ENCODE measurements around the gene IFI27L1. TPM values are rescaled to one million over a fixed set of nuclear protein-coding genes. Genes with fewer than 3 reads are reported as not detected.

Gene IFI27L1
- total RNA-seq, 1 donor: 9.8 TPM

- TF ChIP-seq CTCF (IDR thresholded peaks at IDR 0.05; ENCODE audit: extremely low read depth, low read depth, low read length): peak; percentile 38
- Histone ChIP-seq H3K4me2 (ENCODE audit: insufficient read depth, low read length) (no peak overlapping the region), H4K20me1 (ENCODE audit: insufficient read depth, low read length) (no peaks in the 10 kb centered on the region), H3K4me3 (ENCODE audit: insufficient read depth, low read length) (no peak overlapping the region), H3K36me3 (ENCODE audit: insufficient read depth, low read length) (no peaks in the 10 kb centered on the region), H3K79me2 (ENCODE audit: insufficient read depth, low read length) (no peaks in the 10 kb centered on the region), H3K4me1 (ENCODE audit: insufficient read depth, low read length) (no peaks in the 10 kb centered on the region), H2AFZ (ENCODE audit: low read length) (no peak overlapping the region), H3K27me3 (ENCODE audit: insufficient read depth, low read length) (no peaks in the 10 kb centered on the region), H3K9me3 (ENCODE audit: low read depth, low read length) (no peaks in the 10 kb centered on the region), H3K27ac (ENCODE audit: low read depth, low read length) (no peak overlapping the region)
- no peak for DNase-seq (ENCODE audit: insufficient read length, low spot score, missing footprints)
Observed at GRCh38 chr14:94143239-94143638, 62.1 kb downstream of the IFI27L1 start.

- Histone ChIP-seq H3K79me2 (ENCODE audit: insufficient read depth, low read length) (no peaks in the 10 kb centered on the region), H3K4me2 (ENCODE audit: insufficient read depth, low read length) (no peak overlapping the region), H3K27me3 (ENCODE audit: insufficient read depth, low read length) (no peaks in the 10 kb centered on the region), H3K36me3 (ENCODE audit: insufficient read depth, low read length) (no peaks in the 10 kb centered on the region), H4K20me1 (ENCODE audit: insufficient read depth, low read length) (no peaks in the 10 kb centered on the region), H3K9me3 (ENCODE audit: low read depth, low read length) (no peaks in the 10 kb centered on the region), H3K4me1 (ENCODE audit: insufficient read depth, low read length) (no peaks in the 10 kb centered on the region), H2AFZ (ENCODE audit: low read length) (no peak overlapping the region), H3K27ac (ENCODE audit: low read depth, low read length) (no peak overlapping the region), H3K4me3 (ENCODE audit: insufficient read depth, low read length) (no peak overlapping the region)
- no peak for DNase-seq (ENCODE audit: insufficient read length, low spot score, missing footprints)
- no peak for TF ChIP-seq CTCF (IDR thresholded peaks at IDR 0.05; ENCODE audit: extremely low read depth, low read depth, low read length)
Observed at GRCh38 chr14:94143711-94144110, 62.6 kb downstream of the IFI27L1 start.

GRCh38 chr14:94144765-94145164, 63.7 kb downstream of the IFI27L1 start:
- H3K79me2 ChIP-seq (ENCODE audit: insufficient read depth, low read length): no peaks in the 10 kb centered on the region
- no peaks in the 10 kb centered on the region for H3K9me3 ChIP-seq (ENCODE audit: low read depth, low read length)
- DNase-seq (ENCODE audit: insufficient read length, low spot score, missing footprints): no peak
- H3K27me3 ChIP-seq (ENCODE audit: insufficient read depth, low read length): no peaks in the 10 kb centered on the region
- H3K27ac ChIP-seq (ENCODE audit: low read depth, low read length): no peak overlapping the region
- no peak overlapping the region for H3K4me3 ChIP-seq (ENCODE audit: insufficient read depth, low read length)
- H3K36me3 ChIP-seq (ENCODE audit: insufficient read depth, low read length): no peaks in the 10 kb centered on the region
- no peaks in the 10 kb centered on the region for H4K20me1 ChIP-seq (ENCODE audit: insufficient read depth, low read length)
- no peak for TF ChIP-seq CTCF (IDR thresholded peaks at IDR 0.05; ENCODE audit: extremely low read depth, low read depth, low read length)
- H2AFZ ChIP-seq (ENCODE audit: low read length): no peak overlapping the region
- no peaks in the 10 kb centered on the region for H3K4me1 ChIP-seq (ENCODE audit: insufficient read depth, low read length)
- H3K4me2 ChIP-seq (ENCODE audit: insufficient read depth, low read length): no peak overlapping the region

GRCh38 chr14:94145902-94146527, 64.9 kb downstream of the IFI27L1 start:
- no peaks in the 10 kb centered on the region for H3K9me3 ChIP-seq (ENCODE audit: low read depth, low read length)
- H2AFZ ChIP-seq (ENCODE audit: low read length): no peak overlapping the region

More at GRCh38 chr14:94145902-94146527, 64.9 kb downstream of the IFI27L1 start:
- no peak overlapping the region for H3K4me2 ChIP-seq (ENCODE audit: insufficient read depth, low read length)
- H3K27ac ChIP-seq (ENCODE audit: low read depth, low read length): no peak overlapping the region
- TF ChIP-seq CTCF (IDR thresholded peaks at IDR 0.05; ENCODE audit: extremely low read depth, low read depth, low read length): no peak
- no peaks in the 10 kb centered on the region for H3K79me2 ChIP-seq (ENCODE audit: insufficient read depth, low read length)
- H3K4me1 ChIP-seq (ENCODE audit: insufficient read depth, low read length): no peaks in the 10 kb centered on the region
- H3K4me3 ChIP-seq (ENCODE audit: insufficient read depth, low read length): no peak overlapping the region
- H4K20me1 ChIP-seq (ENCODE audit: insufficient read depth, low read length): no peaks in the 10 kb centered on the region
- no peaks in the 10 kb centered on the region for H3K36me3 ChIP-seq (ENCODE audit: insufficient read depth, low read length)
- H3K27me3 ChIP-seq (ENCODE audit: insufficient read depth, low read length): no peaks in the 10 kb centered on the region
- no peak for DNase-seq (ENCODE audit: insufficient read length, low spot score, missing footprints)

Other genes with a start within 250 kb of the IFI27L1 start
- not detected in 2 replicates for gene FAM181A, start 154.0 kb upstream of the IFI27L1 start, total RNA-seq
- 0.88 and 1.1 TPM in 2 replicates for gene ASB2, start 104.7 kb upstream of the IFI27L1 start, total RNA-seq
- gene CCDC197, start 84.0 kb upstream of the IFI27L1 start, total RNA-seq: not detected in 2 replicates
- 1.2 and 1.4 TPM in 2 replicates for gene OTUB2, start 55.0 kb upstream of the IFI27L1 start, total RNA-seq
- 112 and 134 TPM in 2 replicates for gene DDX24, start 108 bp upstream of the IFI27L1 start, total RNA-seq
- gene IFI27, start 29.4 kb downstream of the IFI27L1 start, total RNA-seq: 80.7 and 87.8 TPM in 2 replicates
- gene IFI27L2, start 48.3 kb downstream of the IFI27L1 start, total RNA-seq: 69.5 and 76.7 TPM in 2 replicates
- gene PPP4R4, start 93.0 kb downstream of the IFI27L1 start, total RNA-seq: under 0.01 and 0.29 TPM in 2 replicates
- gene SERPINA10, start 212.0 kb downstream of the IFI27L1 start, total RNA-seq: not detected in 2 replicates
- gene SERPINA6, start 242.0 kb downstream of the IFI27L1 start, total RNA-seq: not detected in 2 replicates